H1 (cell line): ENCODE measurements around the gene CRTAC1. TPM values are rescaled to one million over a fixed set of nuclear protein-coding genes. Genes with fewer than 3 reads are reported as not detected.

Experiments used
- EP300 ChIP-seq, 2 experiments: IDR thresholded peaks; 1 replicate in 1 of 2; 2 replicates in 1 of 2; pipeline ENCODE4 v1.6.1; 2011 to 2012; ENCODE audit warnings: low read depth in 2 of 2, low read length in 2 of 2, mild to moderate bottlenecking in 2 of 2, borderline replicate concordance in 1 of 2, inconsistent platforms in 1 of 2, moderate library complexity in 1 of 2
- GTF2F1 ChIP-seq: IDR thresholded peaks from 2 replicates; pipeline ENCODE4 v1.6.1; 2012; ENCODE audit warnings: low read depth, low read length, improper control_type of control experiment, borderline replicate concordance
- HDAC2 ChIP-seq, 2 experiments: fragments of 300-600 bp in 1 of 2; sonication (generic) in 1 of 2; IDR thresholded peaks; 2 replicates each; pipeline ENCODE4 v1.6.1; 2011 to 2012; ENCODE audit warnings: low read depth in 2 of 2, low read length in 2 of 2, mild to moderate bottlenecking in 2 of 2, moderate library complexity in 2 of 2, borderline replicate concordance in 1 of 2, inconsistent platforms in 1 of 2
- KDM1A ChIP-seq: fragments of 200-600, 300-600 bp; sonication (generic); IDR thresholded peaks from 2 replicates; pipeline ENCODE4 v1.7.1; 2016; ENCODE audit warnings: mild to moderate bottlenecking, low read length, borderline replicate concordance
- MAX ChIP-seq: IDR thresholded peaks from 2 replicates; pipeline ENCODE4 v1.6.1; 2012; ENCODE audit warnings: inconsistent platforms
- RXRA ChIP-seq: IDR thresholded peaks from 2 replicates; pipeline ENCODE4 v1.6.1; 2011; ENCODE audit warnings: low read depth, mild to moderate bottlenecking, low read length, moderate library complexity; ENCODE audit not compliant: insufficient read depth
- SIRT6 ChIP-seq: IDR thresholded peaks from one replicate; pipeline ENCODE4 v1.7.1; 2012; ENCODE audit warnings: low read length, inconsistent platforms
- SP1 ChIP-seq: IDR thresholded peaks from 2 replicates; pipeline ENCODE4 v1.6.1; 2011; ENCODE audit warnings: low read depth, low read length
- polyA plus RNA-seq, 7 experiments: library from polyadenylated mRNA; depleted of rRNA in 3 of 7; stranded (reverse) in 5 of 7; unstranded in 2 of 7; fragments of >200 nt in 5 of 7; fragments of 200-250 nt in 2 of 7; gene quantifications; 1 replicate in 5 of 7; 2 replicates in 1 of 7; 4 replicates in 1 of 7; pipeline versions ENCODE4 v1.2.1 to v1.2.3, GENCODE V29; 2011 to 2013; ENCODE audit warnings: missing spikeins in 2 of 7, mixed read lengths in 2 of 7
- total RNA-seq: library from RNA; stranded (reverse); fragmentation: NEBNext Ultra II Directional; extraction: Animal tissue kit (Norgen Biotek cat#: 25700); gene quantifications from 2 replicates; pipeline ENCODE4 v1.2.1, GENCODE V29; 2021

The CRTAC1 gene
- total and polyA plus RNA-seq, 2 of the 8 experiments (the other 6 are each of a cell fraction or from before 2014, with no cell fraction given): 0.91 to 1.2 TPM

GRCh38 chr10:97883092-97883485, 147.3 kb downstream of the CRTAC1 start (continued):
- TF ChIP-seq EP300 (IDR thresholded peaks at IDR 0.05; ENCODE audit: borderline replicate concordance in 1 of 2, low read depth in 2 of 2, low read length in 2 of 2) (no peak), HDAC2 (IDR thresholded peaks at IDR 0.05; ENCODE audit: borderline replicate concordance in 1 of 2, low read depth in 2 of 2, low read length in 2 of 2) (no peak), SP1 (no peak), GTF2F1 (no peak), SIRT6 (no peak), RXRA (no peak), MAX (no peak), KDM1A (no peak)
